ENCODE results near the gene ZBTB16. TPM values are rescaled to one million over a fixed set of nuclear protein-coding genes. Genes with fewer than 3 reads are reported as not detected.

Gene ZBTB16
- total and polyA plus RNA-seq, 2 donors (not counting 3 experiments of a cell fraction or from before 2014, with no cell fraction given), result 9.8 to 20.3 TPM

DNA sequence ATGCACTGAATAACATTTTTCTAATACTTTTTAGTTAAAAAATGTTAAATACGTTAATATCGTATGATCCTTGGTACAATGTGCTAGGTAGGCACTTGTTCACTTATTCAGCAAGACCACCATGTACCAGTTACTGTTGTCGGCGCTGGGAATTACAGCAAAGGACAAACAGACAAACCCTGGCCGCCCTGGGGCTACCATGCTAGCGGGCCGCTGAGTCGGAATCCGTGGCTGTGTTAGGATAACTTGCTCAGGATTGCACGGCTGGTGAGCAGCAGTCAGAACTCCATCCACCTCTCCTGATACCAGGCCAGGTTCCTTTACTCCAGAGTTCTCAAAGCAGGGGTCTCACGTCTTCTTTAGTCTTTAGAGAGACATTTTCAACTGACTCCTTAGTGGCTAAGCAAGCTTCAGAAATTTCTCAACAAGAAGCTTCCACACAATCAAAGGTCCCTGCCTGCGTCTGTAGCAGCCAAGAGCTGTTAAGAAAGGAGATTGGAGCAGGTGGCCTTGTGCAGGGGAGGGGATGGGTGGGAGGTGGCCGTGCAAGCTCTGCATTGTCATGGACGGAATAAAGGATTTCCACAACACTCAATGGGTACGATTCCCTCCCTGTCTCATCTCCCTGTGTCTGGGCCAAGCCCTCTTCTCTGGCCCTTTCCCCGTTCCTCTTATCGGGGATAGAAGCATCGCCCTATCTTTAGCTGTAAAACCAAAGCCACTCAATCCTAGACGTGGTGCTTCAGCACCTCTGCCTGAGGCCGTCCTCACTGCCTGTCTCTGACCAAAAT is 196.9 kb downstream of the ZBTB16 start:
- TF ChIP-seq, protein P1, sequence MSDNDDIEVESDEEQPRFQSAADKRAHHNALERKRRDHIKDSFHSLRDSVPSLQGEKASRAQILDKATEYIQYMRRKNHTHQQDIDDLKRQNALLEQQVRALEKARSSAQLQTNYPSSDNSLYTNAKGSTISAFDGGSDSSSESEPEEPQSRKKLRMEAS (IDR thresholded peaks at IDR 0.05; ENCODE audit: insufficient read depth, insufficient read length), result no peak
- TF ChIP-seq FOS (IDR thresholded peaks at IDR 0.05; ENCODE audit: borderline replicate concordance, insufficient read depth, low read length) (no peak), EZH2 (IDR thresholded peaks at IDR 0.05; ENCODE audit: borderline replicate concordance, low read depth, low read length, severe bottlenecking) (no peak), MYC (IDR thresholded peaks at IDR 0.05; ENCODE audit: low read depth, low read length) (no peak), GATA2 (IDR thresholded peaks at IDR 0.05; ENCODE audit: insufficient read depth, insufficient read length, low read depth, low read length) (no peak), POLR2AphosphoS5 (IDR thresholded peaks at IDR 0.05; ENCODE audit: insufficient read depth, low read depth, low read length) (no peak), POLR2A (IDR thresholded peaks at IDR 0.05; ENCODE audit: low read depth, low read length) (no peak), JUN (IDR thresholded peaks at IDR 0.05; ENCODE audit: borderline replicate concordance, insufficient read depth, insufficient read length, low read depth) (no peak)
- TF ChIP-seq, protein P2, sequence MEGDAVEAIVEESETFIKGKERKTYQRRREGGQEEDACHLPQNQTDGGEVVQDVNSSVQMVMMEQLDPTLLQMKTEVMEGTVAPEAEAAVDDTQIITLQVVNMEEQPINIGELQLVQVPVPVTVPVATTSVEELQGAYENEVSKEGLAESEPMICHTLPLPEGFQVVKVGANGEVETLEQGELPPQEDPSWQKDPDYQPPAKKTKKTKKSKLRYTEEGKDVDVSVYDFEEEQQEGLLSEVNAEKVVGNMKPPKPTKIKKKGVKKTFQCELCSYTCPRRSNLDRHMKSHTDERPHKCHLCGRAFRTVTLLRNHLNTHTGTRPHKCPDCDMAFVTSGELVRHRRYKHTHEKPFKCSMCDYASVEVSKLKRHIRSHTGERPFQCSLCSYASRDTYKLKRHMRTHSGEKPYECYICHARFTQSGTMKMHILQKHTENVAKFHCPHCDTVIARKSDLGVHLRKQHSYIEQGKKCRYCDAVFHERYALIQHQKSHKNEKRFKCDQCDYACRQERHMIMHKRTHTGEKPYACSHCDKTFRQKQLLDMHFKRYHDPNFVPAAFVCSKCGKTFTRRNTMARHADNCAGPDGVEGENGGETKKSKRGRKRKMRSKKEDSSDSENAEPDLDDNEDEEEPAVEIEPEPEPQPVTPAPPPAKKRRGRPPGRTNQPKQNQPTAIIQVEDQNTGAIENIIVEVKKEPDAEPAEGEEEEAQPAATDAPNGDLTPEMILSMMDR (IDR thresholded peaks at IDR 0.05; ENCODE audit: extremely low read depth in 1 of 2, insufficient read depth in 1 of 2, low read depth in 1 of 2, low read length in 2 of 2), result no peak
- Histone ChIP-seq H3K79me2 (ENCODE audit: control insufficient read depth, insufficient read depth, low read length) (no peaks in the 10 kb centered on the region), H3K9me3 (replicated peaks; ENCODE audit: control insufficient read depth, insufficient read depth, low read length) (no peaks in the 10 kb centered on the region), H4K20me1 (replicated peaks; ENCODE audit: control insufficient read depth, extremely low read depth, insufficient read depth, low read length) (no peaks in the 10 kb centered on the region), H3K27ac (ENCODE audit: insufficient read depth, low read depth, low read length) (no peak overlapping the region), H3K4me2 (ENCODE audit: insufficient read depth, low read length) (no peak overlapping the region), H3K27me3 (ENCODE audit: control insufficient read depth in 2 of 2, insufficient read depth in 2 of 2, low read length in 2 of 2) (no peaks in the 10 kb centered on the region), H3K9ac (replicated peaks; ENCODE audit: extremely low read depth, insufficient read depth, low read length) (no peak overlapping the region), H3K4me1 (ENCODE audit: control insufficient read depth, extremely low read depth, insufficient read depth, low read length) (no peaks in the 10 kb centered on the region), H3K9me1 (replicated peaks; ENCODE audit: control insufficient read depth, extremely low read depth, insufficient read depth, low read length) (no peaks in the 10 kb centered on the region), H3K36me3 (ENCODE audit: control insufficient read depth in 2 of 2, extremely low read depth in 1 of 2, insufficient read depth in 2 of 2, low read length in 2 of 2) (peaks cover 0 to 3% of the 10 kb centered on the region in 2 experiments), H3K4me3 (replicated peaks in 1 of 3; ENCODE audit: insufficient read depth in 1 of 3, low read depth in 1 of 3, low read length in 3 of 3) (no peak overlapping the region), H2AFZ (ENCODE audit: low read depth, low read length) (no peak overlapping the region)
- intact Hi-C loops (cut with micrococcal nuclease) (no loop called here), dilution Hi-C loops (cut with MboI; ENCODE audit: extremely low pct_ligation_motif_present, low sequenced_read_pairs) (loop anchor here (25.0 kb wide), 1 partner anchor 219 kb away; no protein-coding TSS in a partner anchor)
- DNase-seq (ENCODE audit: low read depth, low spot score), result no peak
- ChIA-PET POLR2A (no interaction called here), CTCF (interaction anchor here (0.9 to 11.9 kb wide), 5 partner anchors 220 to 360 kb away, joined by 3 to 539 read pairs (median 236); no protein-coding TSS in a partner anchor)
- FAIRE-seq, result no peak
- BruUV-seq (replicated peaks), result no TSS peak

Data from endothelial cell of umbilical vein (primary cell).